Measurements from ENCODE around the gene RXFP4.
"Not testable (repeated sequence)": the region's sequence is repeated elsewhere in the genome, so short reads cannot be mapped to it uniquely, and the experiment has no call there.

RXFP4 gene

GRCh38 chr1:155940993-155941844 lies at the start of gene RXFP4:
Gene RXFP4 (plus strand): TSS chr1:155941638. CDS start chr1:155941710, 72 bp downstream.
- H3K4me3 Mint-ChIP-seq, result no peak within 1 kb of the TSS
- H3K9me3 Mint-ChIP-seq, result no peaks in the 10 kb centered on the region
- H3K27me3 Mint-ChIP-seq, result no peaks in the 10 kb centered on the region
- peaks cover 9% of the 10 kb centered on the region for H3K36me3 Mint-ChIP-seq
- no peak for DNase-seq
- CTCF ChIA-PET, result interaction anchor here (1.4 to 5.7 kb wide), 4 partner anchors 25 to 125 kb away, joined by 5 to 130 read pairs (median 53); partner anchors contain the start of gene ARHGEF2
- H3K4me1 Mint-ChIP-seq, result peaks cover 57% of the 10 kb centered on the region
- peak within 1 kb of the TSS; percentile 85 for H3K27ac Mint-ChIP-seq

- peaks cover 20% of the 10 kb centered on the region for H3K4me1 Mint-ChIP-seq
- peaks cover 11% of the 10 kb centered on the region for H3K36me3 Mint-ChIP-seq
- no peaks in the 10 kb centered on the region for H3K9me3 Mint-ChIP-seq
- peaks cover 5% of the 10 kb centered on the region for H3K27me3 Mint-ChIP-seq
- CTCF ChIA-PET, result interaction anchor here (1.0 kb wide), 1 partner anchor 642 kb away, joined by 4 read pairs; no protein-coding TSS in a partner anchor
- DNase-seq, result no peak
- peak overlapping the region; percentile 82 for H3K27ac Mint-ChIP-seq
- no peak overlapping the region for H3K4me3 Mint-ChIP-seq
These were observed 48.6 kb upstream of the RXFP4 start for GRCh38 chr1:155892796-155893195.

GRCh38 chr1:155893389-155894142 lies 47.9 kb upstream of the RXFP4 start:
- H3K36me3 Mint-ChIP-seq, result peaks cover 14% of the 10 kb centered on the region
- CTCF ChIA-PET, result interaction anchor here (1.0 to 1.4 kb wide), 3 partner anchors 22 to 96 kb away, joined by 3 to 5 read pairs (median 3); partner anchors contain the start of gene GON4L
- H3K4me3 Mint-ChIP-seq, result no peak overlapping the region
- no peaks in the 10 kb centered on the region for H3K9me3 Mint-ChIP-seq
- peaks cover 21% of the 10 kb centered on the region for H3K4me1 Mint-ChIP-seq
- peak overlapping the region; percentile 82 for H3K27ac Mint-ChIP-seq
- H3K27me3 Mint-ChIP-seq, result peaks cover 5% of the 10 kb centered on the region
- DNase-seq, result peak; percentile 51

- DNase-seq, H3K27ac Mint-ChIP-seq, H3K27me3 Mint-ChIP-seq, H3K9me3 Mint-ChIP-seq, H3K4me3 Mint-ChIP-seq, CTCF ChIA-PET: not testable (repeated sequence)
- peaks cover 32% of the 10 kb centered on the region for H3K36me3 Mint-ChIP-seq
- peaks cover 21% of the 10 kb centered on the region for H3K4me1 Mint-ChIP-seq
These were observed 45.8 kb upstream of the RXFP4 start for GRCh38 chr1:155895617-155896016.

GRCh38 chr1:155896476-155896875 lies 45.0 kb upstream of the RXFP4 start:
- DNase-seq, H3K27ac Mint-ChIP-seq, CTCF ChIA-PET, H3K4me3 Mint-ChIP-seq, H3K27me3 Mint-ChIP-seq, H3K9me3 Mint-ChIP-seq: not testable (repeated sequence)
- H3K4me1 Mint-ChIP-seq, result peaks cover 21% of the 10 kb centered on the region
- peaks cover 36% of the 10 kb centered on the region for H3K36me3 Mint-ChIP-seq

- DNase-seq, result no peak
- H3K4me1 Mint-ChIP-seq, result peaks cover 18% of the 10 kb centered on the region
- H3K27me3 Mint-ChIP-seq, result no peaks in the 10 kb centered on the region
- peaks cover 39% of the 10 kb centered on the region for H3K36me3 Mint-ChIP-seq
- H3K9me3 Mint-ChIP-seq, result no peaks in the 10 kb centered on the region
- no peak overlapping the region for H3K4me3 Mint-ChIP-seq
- CTCF ChIA-PET, result interaction anchor here (1.3 kb wide), 1 partner anchor 169 kb away, joined by 3 read pairs; no protein-coding TSS in a partner anchor
- H3K27ac Mint-ChIP-seq, result no peak overlapping the region
These were observed 43.7 kb upstream of the RXFP4 start for GRCh38 chr1:155897746-155898145.

GRCh38 chr1:155898888-155899287 lies 42.5 kb upstream of the RXFP4 start:
- CTCF ChIA-PET, result interaction anchor here (1.3 kb wide), 1 partner anchor 167 kb away, joined by 3 read pairs; no protein-coding TSS in a partner anchor
- DNase-seq, result no peak
- H3K36me3 Mint-ChIP-seq, result peaks cover 39% of the 10 kb centered on the region
- H3K27me3 Mint-ChIP-seq, result no peaks in the 10 kb centered on the region
- no peak overlapping the region for H3K4me3 Mint-ChIP-seq
- peaks cover 7% of the 10 kb centered on the region for H3K4me1 Mint-ChIP-seq
- H3K27ac Mint-ChIP-seq, result no peak overlapping the region
- no peaks in the 10 kb centered on the region for H3K9me3 Mint-ChIP-seq

GRCh38 chr1:155899683-155900082 lies 41.8 kb upstream of the RXFP4 start:
- Mint-ChIP-seq H3K9me3 (no peaks in the 10 kb centered on the region), H3K4me1 (peaks cover 4% of the 10 kb centered on the region), H3K27me3 (no peaks in the 10 kb centered on the region), H3K27ac (no peak overlapping the region), H3K4me3 (no peak overlapping the region), H3K36me3 (peaks cover 47% of the 10 kb centered on the region)
- no peak for DNase-seq
- CTCF ChIA-PET, result no interaction called here

GRCh38 chr1:155900161-155900560 lies 41.3 kb upstream of the RXFP4 start:
- DNase-seq, result no peak
- Mint-ChIP-seq H3K27me3 (no peaks in the 10 kb centered on the region), H3K4me1 (peaks cover 4% of the 10 kb centered on the region), H3K9me3 (no peaks in the 10 kb centered on the region), H3K4me3 (no peak overlapping the region), H3K36me3 (peaks cover 50% of the 10 kb centered on the region), H3K27ac (no peak overlapping the region)
- CTCF ChIA-PET, result no interaction called here

GRCh38 chr1:155904261-155904660 lies 37.2 kb upstream of the RXFP4 start:
- no peak overlapping the region for H3K4me3 Mint-ChIP-seq
- H3K4me1 Mint-ChIP-seq, result peaks cover 9% of the 10 kb centered on the region
- no peaks in the 10 kb centered on the region for H3K9me3 Mint-ChIP-seq
- CTCF ChIA-PET, result interaction anchor here (0.8 to 1.1 kb wide), 4 partner anchors 12 to 175 kb away, joined by 3 read pairs; no protein-coding TSS in a partner anchor
- DNase-seq, result no peak
- H3K27ac Mint-ChIP-seq, result no peak overlapping the region
- peaks cover 46% of the 10 kb centered on the region for H3K36me3 Mint-ChIP-seq
- H3K27me3 Mint-ChIP-seq, result no peaks in the 10 kb centered on the region

GRCh38 chr1:155909894-155910293 lies 31.5 kb upstream of the RXFP4 start:
- Mint-ChIP-seq H3K27me3 (no peaks in the 10 kb centered on the region), H3K4me1 (peaks cover 34% of the 10 kb centered on the region), H3K9me3 (no peaks in the 10 kb centered on the region), H3K36me3 (peaks cover 46% of the 10 kb centered on the region), H3K27ac (peak overlapping the region; percentile 92), H3K4me3 (peak overlapping the region; percentile 93)
- no peak for DNase-seq
- CTCF ChIA-PET, result no interaction called here

- Mint-ChIP-seq H3K9me3 (no peaks in the 10 kb centered on the region), H3K36me3 (peaks cover 51% of the 10 kb centered on the region), H3K4me1 (peaks cover 34% of the 10 kb centered on the region), H3K27ac (peak overlapping the region; percentile 92), H3K27me3 (no peaks in the 10 kb centered on the region), H3K4me3 (peak overlapping the region; percentile 93)
- CTCF ChIA-PET, result no interaction called here
- peak; percentile 36 for DNase-seq
These were observed 30.8 kb upstream of the RXFP4 start for GRCh38 chr1:155910621-155911121.

GRCh38 chr1:155911156-155912055 lies 30.0 kb upstream of the RXFP4 start, which contains the start of gene RIT1:
Gene RIT1 (minus strand): TSS chr1:155911349. CDS start chr1:155910761, 588 bp downstream.
- Mint-ChIP-seq H3K4me3 (peak within 1 kb of the TSS; percentile 93), H3K27me3 (no peaks in the 10 kb centered on the region), H3K9me3 (no peaks in the 10 kb centered on the region), H3K27ac (peak within 1 kb of the TSS; percentile 92), H3K4me1 (peaks cover 34% of the 10 kb centered on the region), H3K36me3 (peaks cover 54% of the 10 kb centered on the region)
- peak; percentile 91 for DNase-seq
- CTCF ChIA-PET, result interaction anchor here (2.0 kb wide), 1 partner anchor 79 kb away, joined by 5 read pairs; no protein-coding TSS in a partner anchor
